ENCODE measurements around the gene GANAB.
"Not testable (repeated sequence)": the region's sequence is repeated elsewhere in the genome, so short reads cannot be mapped to it uniquely, and the experiment has no call there.

DNA sequence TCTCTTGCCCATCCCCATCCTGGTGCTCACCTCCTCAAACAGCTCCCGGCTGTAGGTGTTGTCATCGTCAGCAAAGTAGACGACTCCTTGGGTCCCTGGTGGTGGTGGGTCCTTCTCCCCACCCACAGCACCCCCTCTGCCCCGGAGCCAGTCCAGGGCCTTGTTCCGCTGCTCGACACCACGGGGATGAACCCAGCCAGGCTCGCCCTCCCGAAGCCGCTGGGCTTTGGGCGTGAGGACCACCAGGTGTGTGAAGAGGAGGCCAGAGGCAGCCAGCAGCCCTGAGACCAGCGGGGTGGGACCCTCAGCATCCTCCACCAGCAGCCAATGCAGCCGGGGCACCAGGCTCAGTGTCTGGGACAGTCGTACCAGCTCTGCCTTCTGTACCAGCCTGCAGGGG is 29.5 kb downstream of the GANAB start:
- not testable (repeated sequence) for TF ChIP-seq POLR2A (IDR thresholded peaks at IDR 0.05)
- TF ChIP-seq, protein P1, sequence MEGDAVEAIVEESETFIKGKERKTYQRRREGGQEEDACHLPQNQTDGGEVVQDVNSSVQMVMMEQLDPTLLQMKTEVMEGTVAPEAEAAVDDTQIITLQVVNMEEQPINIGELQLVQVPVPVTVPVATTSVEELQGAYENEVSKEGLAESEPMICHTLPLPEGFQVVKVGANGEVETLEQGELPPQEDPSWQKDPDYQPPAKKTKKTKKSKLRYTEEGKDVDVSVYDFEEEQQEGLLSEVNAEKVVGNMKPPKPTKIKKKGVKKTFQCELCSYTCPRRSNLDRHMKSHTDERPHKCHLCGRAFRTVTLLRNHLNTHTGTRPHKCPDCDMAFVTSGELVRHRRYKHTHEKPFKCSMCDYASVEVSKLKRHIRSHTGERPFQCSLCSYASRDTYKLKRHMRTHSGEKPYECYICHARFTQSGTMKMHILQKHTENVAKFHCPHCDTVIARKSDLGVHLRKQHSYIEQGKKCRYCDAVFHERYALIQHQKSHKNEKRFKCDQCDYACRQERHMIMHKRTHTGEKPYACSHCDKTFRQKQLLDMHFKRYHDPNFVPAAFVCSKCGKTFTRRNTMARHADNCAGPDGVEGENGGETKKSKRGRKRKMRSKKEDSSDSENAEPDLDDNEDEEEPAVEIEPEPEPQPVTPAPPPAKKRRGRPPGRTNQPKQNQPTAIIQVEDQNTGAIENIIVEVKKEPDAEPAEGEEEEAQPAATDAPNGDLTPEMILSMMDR (IDR thresholded peaks at IDR 0.05) = not testable (repeated sequence)

Measured in right lobe of liver (tissue), 4 donors.